Sigmoid colon (tissue), 4 donors: ENCODE results near the gene POLD2.
"Not testable (repeated sequence)": the region's sequence is repeated elsewhere in the genome, so short reads cannot be mapped to it uniquely, and the experiment has no call there.

ENCODE experiments used
- EP300 ChIP-seq, 4 donors: sonication (generic); formaldehyde crosslinking; IDR thresholded peaks; one replicate each; pipeline ENCODE4 v1.6.1; 2017; ENCODE audit warnings: antibody characterized with exemption in 4 of 4
- POLR2A ChIP-seq, 2 donors: fragments of 450-650 bp; IDR thresholded peaks; one replicate each; pipeline ENCODE4 v1.6.1; 2016; ENCODE audit warnings: antibody characterized with exemption in 2 of 2, mild to moderate bottlenecking in 2 of 2, moderate library complexity in 2 of 2
- TF ChIP-seq, protein P1 (sequence below), 4 experiments: fragments of 450-650 bp in 3 of 4; fragments of 200-600 bp in 1 of 4; IDR thresholded peaks; one replicate each; pipeline ENCODE4 v1.5.1; 2016 to 2019; ENCODE audit warnings: antibody characterized with exemption in 4 of 4, mild to moderate bottlenecking in 3 of 4, moderate library complexity in 2 of 4

DNA sequence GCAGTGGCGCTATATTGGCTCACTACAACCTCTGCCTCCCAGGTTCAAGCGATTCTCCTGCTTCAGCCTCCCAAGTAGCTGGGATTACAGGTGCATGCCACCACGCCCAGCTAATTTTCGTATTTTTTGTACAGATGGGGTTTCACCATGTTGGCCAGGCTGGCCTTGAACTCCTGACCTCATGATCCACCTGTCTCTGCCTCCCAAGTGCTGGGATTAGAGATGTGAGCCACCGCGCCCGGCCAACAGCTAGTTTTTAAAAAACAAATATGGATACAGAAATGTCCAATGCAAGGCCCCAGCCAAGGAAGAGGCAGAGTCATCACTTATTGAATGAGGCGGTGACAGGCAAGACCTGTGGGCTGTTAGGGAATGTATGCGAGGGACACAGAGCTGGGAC lies 48.6 kb upstream of the POLD2 start:
- TF ChIP-seq POLR2A, EP300 (IDR thresholded peaks at IDR 0.05): not testable (repeated sequence)
- TF ChIP-seq, protein P1, sequence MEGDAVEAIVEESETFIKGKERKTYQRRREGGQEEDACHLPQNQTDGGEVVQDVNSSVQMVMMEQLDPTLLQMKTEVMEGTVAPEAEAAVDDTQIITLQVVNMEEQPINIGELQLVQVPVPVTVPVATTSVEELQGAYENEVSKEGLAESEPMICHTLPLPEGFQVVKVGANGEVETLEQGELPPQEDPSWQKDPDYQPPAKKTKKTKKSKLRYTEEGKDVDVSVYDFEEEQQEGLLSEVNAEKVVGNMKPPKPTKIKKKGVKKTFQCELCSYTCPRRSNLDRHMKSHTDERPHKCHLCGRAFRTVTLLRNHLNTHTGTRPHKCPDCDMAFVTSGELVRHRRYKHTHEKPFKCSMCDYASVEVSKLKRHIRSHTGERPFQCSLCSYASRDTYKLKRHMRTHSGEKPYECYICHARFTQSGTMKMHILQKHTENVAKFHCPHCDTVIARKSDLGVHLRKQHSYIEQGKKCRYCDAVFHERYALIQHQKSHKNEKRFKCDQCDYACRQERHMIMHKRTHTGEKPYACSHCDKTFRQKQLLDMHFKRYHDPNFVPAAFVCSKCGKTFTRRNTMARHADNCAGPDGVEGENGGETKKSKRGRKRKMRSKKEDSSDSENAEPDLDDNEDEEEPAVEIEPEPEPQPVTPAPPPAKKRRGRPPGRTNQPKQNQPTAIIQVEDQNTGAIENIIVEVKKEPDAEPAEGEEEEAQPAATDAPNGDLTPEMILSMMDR (IDR thresholded peaks at IDR 0.05) = not testable (repeated sequence)
